ENCODE data around the gene SLC41A3.

The SLC41A3 gene

GRCh38 chr3:126083913-126084767 lies at the start of gene SLC41A3:
Gene SLC41A3, minus strand, starts transcription at chr3:126084124. Its CDS starts 15,905 bp downstream, at chr3:126068219.
- peaks cover 10% of the 10 kb centered on the region for H3K36me3 Mint-ChIP-seq (ENCODE audit: insufficient read depth)
- no peaks in the 10 kb centered on the region for H3K9me3 Mint-ChIP-seq
- peak; percentile 66 to 67 for DNase-seq (ENCODE audit: low spot score in 2 of 2)

GRCh38 chr3:126133606-126134005 lies 49.7 kb upstream of the SLC41A3 start:
- Mint-ChIP-seq H3K27me3 (peaks cover 65% of the 10 kb centered on the region), H3K27ac (ENCODE audit: low read depth) (no peak overlapping the region), H3K4me3 (no peak overlapping the region), H3K9me3 (no peaks in the 10 kb centered on the region), H3K4me1 (peaks cover 4% of the 10 kb centered on the region), H3K36me3 (ENCODE audit: insufficient read depth) (peaks cover 3% of the 10 kb centered on the region)
- no peak for DNase-seq (ENCODE audit: low spot score in 2 of 2)
- ATAC-seq (replicated peaks; ENCODE audit: extremely low read depth, poor library complexity, severe bottlenecking): no peak

More at GRCh38 chr3:126083913-126084767, at the start of gene SLC41A3:
- ATAC-seq (replicated peaks; ENCODE audit: extremely low read depth, poor library complexity, severe bottlenecking): peak; percentile 86
- H3K27me3 Mint-ChIP-seq: no peaks in the 10 kb centered on the region
- peaks cover 19% of the 10 kb centered on the region for H3K4me1 Mint-ChIP-seq
- peak within 1 kb of the TSS; percentile 93 for H3K27ac Mint-ChIP-seq (ENCODE audit: low read depth)
- peak within 1 kb of the TSS; percentile 91 for H3K4me3 Mint-ChIP-seq

- H3K36me3 Mint-ChIP-seq (ENCODE audit: insufficient read depth): peaks cover 3% of the 10 kb centered on the region
- ATAC-seq (replicated peaks; ENCODE audit: extremely low read depth, poor library complexity, severe bottlenecking): no peak
- no peaks in the 10 kb centered on the region for H3K9me3 Mint-ChIP-seq
Measured at GRCh38 chr3:126132751-126133511, 49.0 kb upstream of the SLC41A3 start.

GRCh38 chr3:126131881-126132750 lies 48.2 kb upstream of the SLC41A3 start:
- Mint-ChIP-seq H3K36me3 (ENCODE audit: insufficient read depth) (peaks cover 3% of the 10 kb centered on the region), H3K27me3 (peaks cover 50% of the 10 kb centered on the region)
- DNase-seq (ENCODE audit: low spot score in 2 of 2): no peak

More at GRCh38 chr3:126132751-126133511, 49.0 kb upstream of the SLC41A3 start:
- Mint-ChIP-seq H3K27me3 (peaks cover 59% of the 10 kb centered on the region), H3K27ac (ENCODE audit: low read depth) (no peak overlapping the region), H3K4me3 (no peak overlapping the region), H3K4me1 (peaks cover 4% of the 10 kb centered on the region)
- DNase-seq (ENCODE audit: low spot score in 2 of 2): no peak

GRCh38 chr3:126130981-126131745 lies 47.2 kb upstream of the SLC41A3 start:
- ATAC-seq (replicated peaks; ENCODE audit: extremely low read depth, poor library complexity, severe bottlenecking): no peak
- no peaks in the 10 kb centered on the region for H3K9me3 Mint-ChIP-seq
- H3K27ac Mint-ChIP-seq (ENCODE audit: low read depth): no peak overlapping the region
- no peak for DNase-seq (ENCODE audit: low spot score in 2 of 2)
- H3K27me3 Mint-ChIP-seq: peaks cover 52% of the 10 kb centered on the region
- peaks cover 4% of the 10 kb centered on the region for H3K4me1 Mint-ChIP-seq
- H3K36me3 Mint-ChIP-seq (ENCODE audit: insufficient read depth): peaks cover 3% of the 10 kb centered on the region
- no peak overlapping the region for H3K4me3 Mint-ChIP-seq

More at GRCh38 chr3:126131881-126132750, 48.2 kb upstream of the SLC41A3 start:
- Mint-ChIP-seq H3K4me1 (peaks cover 4% of the 10 kb centered on the region), H3K4me3 (no peak overlapping the region), H3K9me3 (no peaks in the 10 kb centered on the region), H3K27ac (ENCODE audit: low read depth) (no peak overlapping the region)
- no peak for ATAC-seq (replicated peaks; ENCODE audit: extremely low read depth, poor library complexity, severe bottlenecking)

- Mint-ChIP-seq H3K36me3 (ENCODE audit: insufficient read depth) (peaks cover 3% of the 10 kb centered on the region), H3K4me3 (no peak overlapping the region)
- no peak for DNase-seq (ENCODE audit: low spot score in 2 of 2)
Measured at GRCh38 chr3:126130081-126130855, 46.3 kb upstream of the SLC41A3 start.

GRCh38 chr3:126129398-126129891 lies 45.5 kb upstream of the SLC41A3 start:
- peaks cover 48% of the 10 kb centered on the region for H3K27me3 Mint-ChIP-seq
- no peaks in the 10 kb centered on the region for H3K9me3 Mint-ChIP-seq
- no peak overlapping the region for H3K27ac Mint-ChIP-seq (ENCODE audit: low read depth)
- ATAC-seq (replicated peaks; ENCODE audit: extremely low read depth, poor library complexity, severe bottlenecking) (no peak), DNase-seq (ENCODE audit: low spot score in 2 of 2) (no peak)
- peaks cover 3% of the 10 kb centered on the region for H3K36me3 Mint-ChIP-seq (ENCODE audit: insufficient read depth)
- no peak overlapping the region for H3K4me3 Mint-ChIP-seq
- H3K4me1 Mint-ChIP-seq: peaks cover 4% of the 10 kb centered on the region

More at GRCh38 chr3:126130081-126130855, 46.3 kb upstream of the SLC41A3 start:
- Mint-ChIP-seq H3K27ac (ENCODE audit: low read depth) (no peak overlapping the region), H3K4me1 (peaks cover 4% of the 10 kb centered on the region), H3K27me3 (peaks cover 51% of the 10 kb centered on the region), H3K9me3 (no peaks in the 10 kb centered on the region)
- no peak for ATAC-seq (replicated peaks; ENCODE audit: extremely low read depth, poor library complexity, severe bottlenecking)

- H3K27me3 Mint-ChIP-seq: peaks cover 42% of the 10 kb centered on the region
- no peak for ATAC-seq (replicated peaks; ENCODE audit: extremely low read depth, poor library complexity, severe bottlenecking)
- no peak overlapping the region for H3K27ac Mint-ChIP-seq (ENCODE audit: low read depth)
Measured at GRCh38 chr3:126128504-126129397, 44.8 kb upstream of the SLC41A3 start.

GRCh38 chr3:126127904-126128303 lies 44.0 kb upstream of the SLC41A3 start:
- H3K27me3 Mint-ChIP-seq: peaks cover 35% of the 10 kb centered on the region
- DNase-seq (ENCODE audit: low spot score in 2 of 2) (no peak), ATAC-seq (replicated peaks; ENCODE audit: extremely low read depth, poor library complexity, severe bottlenecking) (no peak)
- H3K9me3 Mint-ChIP-seq: no peaks in the 10 kb centered on the region
- H3K36me3 Mint-ChIP-seq (ENCODE audit: insufficient read depth): peaks cover 3% of the 10 kb centered on the region
- no peak overlapping the region for H3K4me3 Mint-ChIP-seq
- no peak overlapping the region for H3K27ac Mint-ChIP-seq (ENCODE audit: low read depth)
- H3K4me1 Mint-ChIP-seq: no peaks in the 10 kb centered on the region

More at GRCh38 chr3:126128504-126129397, 44.8 kb upstream of the SLC41A3 start:
- Mint-ChIP-seq H3K36me3 (ENCODE audit: insufficient read depth) (peaks cover 3% of the 10 kb centered on the region), H3K9me3 (no peaks in the 10 kb centered on the region), H3K4me3 (no peak overlapping the region), H3K4me1 (no peaks in the 10 kb centered on the region)
- DNase-seq (ENCODE audit: low spot score in 2 of 2): no peak

GRCh38 chr3:126127452-126127851 lies 43.5 kb upstream of the SLC41A3 start:
- Mint-ChIP-seq H3K27ac (ENCODE audit: low read depth) (no peak overlapping the region), H3K27me3 (peaks cover 31% of the 10 kb centered on the region), H3K9me3 (no peaks in the 10 kb centered on the region), H3K4me3 (no peak overlapping the region), H3K4me1 (no peaks in the 10 kb centered on the region), H3K36me3 (ENCODE audit: insufficient read depth) (no peaks in the 10 kb centered on the region)
- ATAC-seq (replicated peaks; ENCODE audit: extremely low read depth, poor library complexity, severe bottlenecking): no peak
- no peak for DNase-seq (ENCODE audit: low spot score in 2 of 2)
